NCI-H187 treated with DMSO at 0.1 percent for 48 hours (cell line): ENCODE results near the gene PATZ1.
"Not testable (repeated sequence)": the region's sequence is repeated elsewhere in the genome, so short reads cannot be mapped to it uniquely, and the experiment has no call there.

Source experiments
- DNase-seq: peaks from one replicate; lab custom pipeline; 2025; lab: John Stamatoyannopoulos, UW

Gene PATZ1

GRCh38 chr22:31346255-31346732, at the start of gene PATZ1:
PATZ1 (minus strand) TSS chr22:31346346; CDS start chr22:31345602, 744 bp downstream.
- no peak for DNase-seq

- DNase-seq = no peak
Observed at GRCh38 chr22:31394326-31394725, 48.2 kb upstream of the PATZ1 start.

- no peak for DNase-seq
Observed at GRCh38 chr22:31393893-31394292, 47.7 kb upstream of the PATZ1 start.

DNA sequence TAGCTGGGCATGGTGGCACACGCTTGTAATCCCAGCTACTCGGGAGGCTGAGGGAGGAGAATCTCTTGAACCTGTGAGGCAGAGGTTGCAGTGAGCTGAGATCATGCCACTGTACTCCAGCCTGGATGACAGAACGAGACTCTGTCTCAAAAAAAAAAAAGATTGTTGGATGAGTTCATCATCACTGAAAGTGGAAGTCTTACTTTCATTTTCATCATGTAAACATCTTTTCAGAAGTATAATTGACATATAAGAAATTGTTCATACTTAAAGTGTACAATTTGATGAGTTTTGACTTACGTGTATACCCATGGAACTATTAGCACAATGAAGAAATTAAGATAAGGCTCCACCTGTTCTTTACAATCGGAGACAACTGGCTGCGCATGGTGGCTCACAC, 32.5 kb upstream of the PATZ1 start:
- DNase-seq = not testable (repeated sequence)

DNA sequence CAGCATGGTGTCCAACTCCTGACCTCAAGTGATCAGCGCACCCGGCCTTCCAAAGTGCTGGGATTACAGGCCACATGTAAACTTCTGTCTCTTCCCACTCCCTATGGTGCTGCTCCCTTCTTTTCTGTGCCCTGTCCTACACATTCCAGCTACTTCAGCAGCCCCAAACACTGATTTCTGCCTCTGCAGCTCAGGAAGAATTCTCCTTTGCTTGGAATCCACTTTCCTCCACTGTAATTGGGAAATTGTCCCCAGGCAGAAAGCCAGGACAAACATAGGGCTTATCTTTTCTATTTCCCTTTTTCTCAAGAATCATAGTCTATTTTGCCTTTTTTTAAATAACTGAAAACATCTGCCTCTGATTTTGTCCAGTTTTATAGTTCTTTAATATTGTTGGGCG, 32.0 kb upstream of the PATZ1 start:
- DNase-seq = no peak

GRCh38 chr22:31377612-31378011, 31.5 kb upstream of the PATZ1 start:
- no peak for DNase-seq

DNA sequence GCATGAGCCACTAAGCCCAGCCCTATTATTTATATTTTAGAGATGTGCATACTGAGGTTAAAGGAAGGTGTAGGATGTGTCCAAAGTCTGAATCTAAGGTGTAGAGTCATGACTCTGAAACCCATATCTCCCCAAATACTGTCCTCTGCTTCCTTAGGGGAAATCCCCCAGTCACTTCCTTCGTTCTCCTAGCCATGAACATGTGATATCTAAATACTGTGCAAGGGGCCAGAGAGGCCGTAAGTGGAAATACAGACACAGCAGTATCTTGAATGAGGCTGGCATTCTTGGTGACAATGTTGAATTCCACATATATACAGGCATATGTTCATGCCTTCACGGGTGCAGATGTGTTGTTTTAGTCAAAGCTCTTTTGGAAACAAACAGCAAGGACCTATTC, 21.3 kb upstream of the PATZ1 start:
- DNase-seq = no peak

DNA sequence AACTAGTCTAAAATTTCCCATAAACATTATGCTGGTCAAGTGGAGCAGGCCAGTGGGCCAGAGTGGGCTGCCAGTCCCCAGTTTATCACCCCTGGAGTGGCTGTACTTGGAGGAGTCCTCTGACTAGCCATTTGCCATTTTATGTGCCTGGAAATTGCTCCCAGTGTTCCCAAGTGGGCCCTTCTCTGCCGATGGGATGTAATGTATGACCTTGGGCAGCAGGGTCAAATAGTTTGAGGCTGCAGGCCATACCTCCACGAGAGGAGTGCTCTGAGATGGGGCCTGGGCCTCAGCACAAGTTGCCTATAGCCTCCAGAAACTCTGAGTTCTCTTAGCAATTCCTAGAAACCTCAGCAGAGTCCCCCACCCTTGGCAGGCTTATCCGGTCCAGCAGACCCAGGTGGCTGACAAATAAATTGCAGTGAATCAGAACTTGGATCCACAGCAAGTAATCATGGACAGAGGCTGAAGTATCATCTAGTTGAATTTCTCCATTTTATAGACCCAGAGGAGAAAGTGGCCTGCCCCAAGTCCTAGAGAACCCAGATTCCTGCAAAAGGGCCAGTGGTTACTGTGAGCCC, 17.8 kb upstream of the PATZ1 start:
- no peak for DNase-seq

- no peak for DNase-seq
Observed at GRCh38 chr22:31361743-31362142, 15.6 kb upstream of the PATZ1 start.

DNA sequence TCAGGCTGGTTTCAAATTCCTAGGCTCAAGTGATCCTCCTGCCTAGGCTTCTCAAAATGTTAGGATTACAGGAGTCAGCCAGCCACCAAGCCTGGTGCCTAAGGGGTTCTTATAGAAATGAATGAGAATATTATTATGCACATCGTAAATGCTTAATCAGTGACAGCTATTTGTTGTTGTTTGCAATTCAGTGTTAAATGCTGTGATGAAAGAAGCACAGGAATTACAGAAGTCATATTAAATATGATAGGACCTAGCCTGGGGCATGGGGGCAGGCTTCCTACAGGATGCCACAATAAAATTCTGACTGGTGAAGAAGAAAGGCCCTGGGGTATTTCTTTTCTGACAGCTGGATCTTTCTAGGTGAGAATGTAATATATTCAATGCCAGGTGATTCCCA, 13.9 kb upstream of the PATZ1 start:
- DNase-seq = no peak

DNA sequence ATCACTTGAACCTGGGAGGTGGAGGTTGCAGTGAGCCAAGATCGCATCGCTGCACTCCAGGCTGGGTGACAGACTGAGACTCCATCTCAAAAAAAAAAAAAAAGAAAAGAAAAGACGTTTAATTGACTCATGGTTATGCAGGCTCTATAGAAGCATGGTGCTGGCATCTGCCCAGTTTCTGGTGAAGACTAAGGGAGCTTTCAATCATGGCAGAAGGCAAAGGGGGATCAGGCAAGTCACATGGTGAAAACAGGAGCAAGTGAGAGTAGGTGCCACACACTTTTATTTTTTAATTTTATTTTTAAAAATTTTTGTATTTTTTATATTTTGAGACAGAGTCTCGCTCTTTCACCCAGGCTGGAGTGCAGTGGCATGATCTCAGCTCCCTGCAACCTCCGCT, 8.4 kb upstream of the PATZ1 start:
- no peak for DNase-seq

DNA sequence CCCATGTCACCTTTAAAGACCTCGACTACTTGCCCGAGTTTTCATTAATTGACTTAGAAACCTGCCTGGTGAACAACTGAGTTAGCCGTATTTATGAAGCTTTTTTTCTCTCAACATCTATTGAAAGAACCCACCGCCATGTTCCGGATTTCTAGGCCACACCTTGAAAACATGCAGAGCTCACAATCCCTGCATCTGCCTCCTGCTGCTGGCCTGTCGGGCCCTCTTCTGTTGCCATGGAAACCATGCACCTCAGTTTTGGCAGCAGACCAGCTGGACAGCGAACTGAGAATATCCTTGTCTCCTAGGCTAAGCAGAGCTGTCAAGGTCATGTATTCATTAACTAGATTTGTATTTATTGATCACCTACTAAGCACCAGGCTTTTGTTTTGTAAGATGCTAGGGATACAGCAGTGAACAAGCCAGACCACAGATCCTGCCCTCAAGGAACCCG, 4.3 kb upstream of the PATZ1 start:
- DNase-seq = no peak

GRCh38 chr22:31349960-31350359, 3.8 kb upstream of the PATZ1 start:
- no peak for DNase-seq

GRCh38 chr22:31348766-31349165, 2.6 kb upstream of the PATZ1 start:
- DNase-seq = no peak

- not testable (repeated sequence) for DNase-seq
Observed at GRCh38 chr22:31348009-31348337, 1.8 kb upstream of the PATZ1 start.

DNA sequence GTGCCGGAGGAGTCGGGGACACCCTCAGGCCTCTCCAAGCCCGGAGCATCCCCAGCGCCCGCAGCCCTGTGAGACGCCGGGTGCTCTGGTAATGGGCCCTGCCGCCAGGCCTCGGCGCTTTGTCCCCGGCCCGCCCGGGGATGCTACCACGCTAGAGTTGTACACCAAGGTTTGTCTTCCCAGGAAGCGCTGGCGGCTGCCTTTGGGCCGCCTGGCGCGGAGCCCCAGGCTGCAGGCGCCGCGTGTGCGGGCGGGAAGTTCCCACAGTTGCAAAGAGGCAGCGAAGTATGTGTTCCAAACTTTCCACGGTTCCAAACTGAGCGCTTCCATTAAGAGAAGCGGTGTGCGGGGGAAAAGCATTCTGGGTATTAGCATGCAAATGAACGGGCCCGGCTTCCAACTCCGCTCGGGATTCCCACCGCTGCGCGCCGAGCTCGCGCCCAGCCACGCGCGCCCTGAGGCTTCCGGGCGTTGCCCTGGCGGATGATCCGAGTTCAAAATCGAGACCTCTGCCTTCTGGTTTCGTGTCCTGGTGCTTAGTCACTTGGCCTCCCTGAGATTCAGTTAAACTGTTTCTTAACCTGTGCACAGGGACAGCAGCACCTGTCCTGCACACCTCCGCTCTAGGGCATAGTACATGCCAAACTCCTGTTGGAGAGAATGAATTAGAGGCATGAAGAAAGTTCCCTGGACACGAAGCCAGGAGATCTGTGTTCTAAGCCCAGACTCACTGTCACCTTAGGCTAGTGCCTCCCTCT, 1.3 kb upstream of the PATZ1 start:
- no peak for DNase-seq

- no peak for DNase-seq
Observed at GRCh38 chr22:31346733-31347250, 646 bp upstream of the PATZ1 start.

DNA sequence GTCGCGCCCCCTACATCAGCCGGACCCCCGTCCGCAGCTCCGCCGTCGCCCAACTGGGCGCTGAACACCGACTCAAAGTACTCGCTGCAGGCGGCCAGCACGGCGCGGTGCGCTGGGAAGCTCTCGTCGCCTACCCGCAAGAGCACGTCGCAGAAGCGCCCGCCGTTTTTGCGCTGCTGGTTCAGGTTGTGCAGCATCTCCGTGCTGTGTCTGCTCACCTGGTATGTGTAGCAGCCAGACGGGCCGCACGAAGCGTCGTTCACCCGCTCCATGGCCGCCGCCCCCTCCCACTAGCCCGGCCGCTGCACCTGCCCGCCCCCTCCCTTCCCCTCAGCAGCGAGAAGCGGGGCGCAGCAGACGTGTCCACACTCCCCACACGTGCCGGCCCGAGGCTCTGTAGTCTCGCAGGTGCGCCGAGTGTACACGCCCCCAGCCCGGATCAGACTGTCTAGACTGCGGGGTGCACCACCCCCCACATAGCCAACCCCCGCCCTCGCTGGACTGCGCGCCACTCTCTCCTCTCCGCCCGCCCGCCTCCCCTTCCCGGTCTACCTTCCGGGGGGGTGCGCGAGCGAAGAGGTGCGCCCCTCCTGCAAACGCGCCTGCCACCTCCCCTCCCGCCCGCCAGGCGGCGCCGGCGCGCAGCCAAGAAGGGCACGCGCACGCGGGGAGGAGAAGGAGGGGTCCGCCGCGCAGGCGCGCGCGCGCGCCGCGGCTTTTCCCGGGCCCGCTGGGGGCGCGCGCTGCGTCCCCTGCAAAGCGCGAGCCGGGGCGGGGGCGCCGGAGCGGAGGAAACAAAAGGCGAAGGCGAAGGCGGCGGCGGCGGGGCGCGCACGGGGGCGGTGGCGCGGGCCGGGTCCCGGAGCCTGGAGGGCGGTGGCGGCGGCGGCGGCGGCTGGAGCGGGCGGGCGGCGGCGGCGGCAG, 553 bp downstream of the PATZ1 start:
- DNase-seq = no peak

GRCh38 chr22:31344578-31345330, 1.4 kb downstream of the PATZ1 start:
- DNase-seq = no peak

- DNase-seq = no peak
Observed at GRCh38 chr22:31344256-31344577, 1.9 kb downstream of the PATZ1 start.

DNA sequence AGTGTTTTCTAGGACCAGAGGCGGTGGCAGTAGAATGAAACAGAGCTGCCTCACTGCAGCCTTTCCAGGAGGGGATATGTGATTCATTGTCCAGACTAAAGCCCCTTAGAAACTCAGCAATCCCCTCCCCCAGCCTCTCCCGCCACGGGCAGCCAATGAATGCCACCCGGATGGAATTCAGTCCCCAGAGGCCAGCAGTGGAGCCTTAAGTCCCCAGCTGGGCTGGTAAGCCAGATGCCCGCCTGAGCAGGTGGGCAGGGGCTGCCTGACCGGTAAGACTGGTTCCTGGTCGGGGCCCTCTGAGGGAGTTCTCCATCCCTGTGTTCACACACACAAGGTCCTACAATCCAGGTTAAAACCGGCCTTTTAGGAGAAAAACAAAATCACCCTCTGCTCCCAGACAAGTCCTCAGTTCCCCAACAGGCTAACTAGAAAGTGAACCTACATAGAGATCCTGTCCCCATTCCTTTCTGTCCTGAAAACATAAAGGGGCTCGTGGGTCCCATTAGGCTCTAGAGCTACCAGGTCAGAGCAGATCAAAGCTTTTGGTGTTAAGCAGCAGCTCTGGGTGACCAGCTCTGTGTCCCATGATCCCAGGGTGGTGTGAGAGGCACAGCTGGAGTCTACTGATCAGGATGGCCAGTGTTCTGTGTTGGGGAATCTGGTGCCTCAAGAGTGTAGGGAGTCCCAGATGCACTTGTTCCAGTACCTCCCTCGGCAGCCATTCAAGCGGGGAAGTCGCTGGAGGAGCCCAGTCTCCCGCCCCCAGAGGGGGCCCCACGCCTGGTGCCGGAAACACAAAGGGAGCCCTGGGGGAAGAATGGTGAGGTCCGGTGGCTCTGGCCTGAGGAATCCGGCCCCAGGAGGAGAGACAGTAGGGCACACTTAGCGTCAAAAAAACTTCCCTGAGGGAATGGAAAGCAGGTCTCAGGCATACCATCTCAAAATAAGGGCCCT, 2.6 kb downstream of the PATZ1 start:
- no peak for DNase-seq
